ENCODE measurements around the gene RNASEH1. TPM values are rescaled to one million over a fixed set of nuclear protein-coding genes. Genes with fewer than 3 reads are reported as not detected.

The RNASEH1 gene
- 10 to 100 TPM; 26.3 to 32.9 TPM for total RNA-seq

- Mint-ChIP-seq H3K9me3 (ENCODE audit: low read depth) (no peaks in the 10 kb centered on the region), H3K27me3 (no peaks in the 10 kb centered on the region), H3K4me1 (peaks cover 56% of the 10 kb centered on the region), H3K27ac (peak within 1 kb of the TSS; percentile 96), H3K36me3 (peaks cover 34% of the 10 kb centered on the region), H3K4me3 (peak within 1 kb of the TSS; percentile 91)
- CTCF ChIA-PET: interaction anchor here (0.7 to 3.1 kb wide), 7 partner anchors 15 to 485 kb away, joined by 3 to 13 read pairs (median 6); partner anchors contain the start of genes ADI1, EIPR1 and RPS7
- DNase-seq (peak; percentile 98), ATAC-seq (peak; percentile 99)
Measured at GRCh38 chr2:3558205-3559014, at the start of gene RNASEH1. Gene RNASEH1 (minus strand): TSS chr2:3558333. CDS start chr2:3558260, 73 bp downstream.

- Mint-ChIP-seq H3K27me3 (no peaks in the 10 kb centered on the region), H3K4me3 (no peak overlapping the region), H3K4me1 (peaks cover 22% of the 10 kb centered on the region), H3K36me3 (no peaks in the 10 kb centered on the region), H3K27ac (no peak overlapping the region), H3K9me3 (ENCODE audit: low read depth) (no peaks in the 10 kb centered on the region)
- CTCF ChIA-PET: no interaction called here
- peak; percentile 40 for DNase-seq
- no peak for ATAC-seq
Measured at GRCh38 chr2:3606370-3607201, 48.5 kb upstream of the RNASEH1 start.

GRCh38 chr2:3606028-3606369, 47.9 kb upstream of the RNASEH1 start:
- H3K4me1 Mint-ChIP-seq: peaks cover 22% of the 10 kb centered on the region
- DNase-seq (no peak), ATAC-seq (no peak)
- no peaks in the 10 kb centered on the region for H3K9me3 Mint-ChIP-seq (ENCODE audit: low read depth)
- H3K27ac Mint-ChIP-seq: peak overlapping the region; percentile 84
- H3K4me3 Mint-ChIP-seq: peak overlapping the region; percentile 72
- no peaks in the 10 kb centered on the region for H3K36me3 Mint-ChIP-seq
- CTCF ChIA-PET: no interaction called here
- H3K27me3 Mint-ChIP-seq: no peaks in the 10 kb centered on the region

- peak; percentile 76 for DNase-seq
- CTCF ChIA-PET: no interaction called here
Measured at GRCh38 chr2:3604991-3605961, 47.1 kb upstream of the RNASEH1 start.

GRCh38 chr2:3604207-3604877, 46.2 kb upstream of the RNASEH1 start:
- Mint-ChIP-seq H3K4me1 (peaks cover 21% of the 10 kb centered on the region), H3K36me3 (no peaks in the 10 kb centered on the region), H3K27ac (no peak overlapping the region), H3K9me3 (ENCODE audit: low read depth) (no peaks in the 10 kb centered on the region), H3K4me3 (no peak overlapping the region), H3K27me3 (no peaks in the 10 kb centered on the region)
- DNase-seq (peak; percentile 35), ATAC-seq (no peak)
- CTCF ChIA-PET: interaction anchor here (0.8 kb wide), 1 partner anchor 16 kb away, joined by 3 read pairs; no protein-coding TSS in a partner anchor

More at GRCh38 chr2:3604991-3605961, 47.1 kb upstream of the RNASEH1 start:
- Mint-ChIP-seq H3K27ac (peak overlapping the region; percentile 84), H3K27me3 (no peaks in the 10 kb centered on the region), H3K9me3 (ENCODE audit: low read depth) (no peaks in the 10 kb centered on the region), H3K4me3 (peak overlapping the region; percentile 72), H3K4me1 (peaks cover 22% of the 10 kb centered on the region), H3K36me3 (no peaks in the 10 kb centered on the region)
- peak; percentile 75 for ATAC-seq

- no peak overlapping the region for H3K27ac Mint-ChIP-seq
- CTCF ChIA-PET: interaction anchor here (0.8 kb wide), 1 partner anchor 15 kb away, joined by 3 read pairs; no protein-coding TSS in a partner anchor
- no peaks in the 10 kb centered on the region for H3K27me3 Mint-ChIP-seq
- DNase-seq (peak; percentile 39), ATAC-seq (no peak)
- H3K4me3 Mint-ChIP-seq: no peak overlapping the region
- H3K4me1 Mint-ChIP-seq: peaks cover 14% of the 10 kb centered on the region
- no peaks in the 10 kb centered on the region for H3K9me3 Mint-ChIP-seq (ENCODE audit: low read depth)
- no peaks in the 10 kb centered on the region for H3K36me3 Mint-ChIP-seq
Measured at GRCh38 chr2:3603536-3604206, 45.5 kb upstream of the RNASEH1 start.

- no peak overlapping the region for H3K4me3 Mint-ChIP-seq
- no peaks in the 10 kb centered on the region for H3K9me3 Mint-ChIP-seq (ENCODE audit: low read depth)
- no peak for ATAC-seq
- H3K4me1 Mint-ChIP-seq: peaks cover 9% of the 10 kb centered on the region
- no peak for DNase-seq
- H3K36me3 Mint-ChIP-seq: no peaks in the 10 kb centered on the region
- no peaks in the 10 kb centered on the region for H3K27me3 Mint-ChIP-seq
- H3K27ac Mint-ChIP-seq: no peak overlapping the region
- CTCF ChIA-PET: no interaction called here
Measured at GRCh38 chr2:3602553-3603339, 44.6 kb upstream of the RNASEH1 start.

- no peak overlapping the region for H3K4me3 Mint-ChIP-seq
- CTCF ChIA-PET: interaction anchor here (0.7 kb wide), 1 partner anchor 26 kb away, joined by 3 read pairs; no protein-coding TSS in a partner anchor
- no peaks in the 10 kb centered on the region for H3K36me3 Mint-ChIP-seq
- peaks cover 17% of the 10 kb centered on the region for H3K4me1 Mint-ChIP-seq
- DNase-seq (no peak), ATAC-seq (no peak)
- H3K9me3 Mint-ChIP-seq (ENCODE audit: low read depth): no peaks in the 10 kb centered on the region
- H3K27ac Mint-ChIP-seq: no peak overlapping the region
- peaks cover 3% of the 10 kb centered on the region for H3K27me3 Mint-ChIP-seq
Measured at GRCh38 chr2:3601561-3602271, 43.6 kb upstream of the RNASEH1 start.

GRCh38 chr2:3600256-3600855, 42.2 kb upstream of the RNASEH1 start:
- H3K27me3 Mint-ChIP-seq: peaks cover 3% of the 10 kb centered on the region
- H3K36me3 Mint-ChIP-seq: no peaks in the 10 kb centered on the region
- CTCF ChIA-PET: no interaction called here
- H3K4me3 Mint-ChIP-seq: no peak overlapping the region
- no peak for ATAC-seq
- peaks cover 17% of the 10 kb centered on the region for H3K4me1 Mint-ChIP-seq
- H3K27ac Mint-ChIP-seq: no peak overlapping the region
- DNase-seq: no peak
- H3K9me3 Mint-ChIP-seq (ENCODE audit: low read depth): no peaks in the 10 kb centered on the region

GRCh38 chr2:3598912-3599854, 41.0 kb upstream of the RNASEH1 start:
- Mint-ChIP-seq H3K4me3 (no peak overlapping the region), H3K27me3 (peaks cover 3% of the 10 kb centered on the region), H3K27ac (no peak overlapping the region), H3K36me3 (no peaks in the 10 kb centered on the region), H3K4me1 (peaks cover 17% of the 10 kb centered on the region), H3K9me3 (ENCODE audit: low read depth) (no peaks in the 10 kb centered on the region)
- CTCF ChIA-PET: no interaction called here
- ATAC-seq (no peak), DNase-seq (no peak)

Data from activated CD8-positive, alpha-beta memory T cell treated with anti-CD3 and anti-CD28 coated beads, Interleukin-2, amount 10 ng/mL, durations not matched to agents 7 days and 5 days (primary cell).